AG04449 (cell line): Measurements from ENCODE around the gene PRKAG2.

Experiments
- CTCF ChIA-PET: fragments of 350-600 bp; formaldehyde crosslinking; extraction: SDS; loops from one replicate; lab custom pipeline; 2021; ENCODE audit warnings: antibody characterized with exemption; lab: Yijun Ruan, JAX
- POLR2A ChIA-PET: fragments of 400-600, 350-600 bp; formaldehyde crosslinking; extraction: SDS; loops from one replicate; lab custom pipeline; 2020; ENCODE audit warnings: antibody characterized with exemption, inconsistent platforms; lab: Yijun Ruan, JAX
- DNase-seq: peaks from one replicate; pipeline ENCODE4 v3.0.0-alpha.2; 2010; ENCODE audit warnings: low read depth, low spot score
- H3K4me3 ChIP-seq: 2 replicates; pipeline ENCODE4 v1.5.1; 2011; ENCODE audit warnings: low read depth, mild to moderate bottlenecking, control low read depth, low read length
- CTCF ChIP-seq: IDR thresholded peaks from one replicate; pipeline ENCODE4 v1.5.1; 2011; ENCODE audit warnings: mild to moderate bottlenecking, moderate library complexity, low read length, control low read depth, inconsistent platforms; ENCODE audit not compliant: insufficient read depth; ENCODE audit errors: missing control alignments

The PRKAG2 gene

GRCh38 chr7:151815419-151815818, 61.5 kb downstream of the PRKAG2 start:
- H3K4me3 ChIP-seq = no peak overlapping the region
- TF ChIP-seq CTCF = no peak
- ChIA-PET CTCF (no interaction called here), POLR2A (no interaction called here)
- DNase-seq = no peak

- TF ChIP-seq CTCF = no peak
- no peak overlapping the region for H3K4me3 ChIP-seq
- DNase-seq = no peak
- CTCF ChIA-PET = no interaction called here
- POLR2A ChIA-PET = no interaction called here
Measured at GRCh38 chr7:151814400-151815009, 62.4 kb downstream of the PRKAG2 start.

GRCh38 chr7:151813997-151814396, 62.9 kb downstream of the PRKAG2 start:
- ChIA-PET POLR2A (no interaction called here), CTCF (no interaction called here)
- no peak for TF ChIP-seq CTCF
- H3K4me3 ChIP-seq = no peak overlapping the region
- no peak for DNase-seq

GRCh38 chr7:151813445-151813844, 63.5 kb downstream of the PRKAG2 start:
- ChIA-PET POLR2A (no interaction called here), CTCF (no interaction called here)
- DNase-seq = no peak
- TF ChIP-seq CTCF = no peak
- H3K4me3 ChIP-seq = no peak overlapping the region

GRCh38 chr7:151812967-151813366, 63.9 kb downstream of the PRKAG2 start:
- no peak overlapping the region for H3K4me3 ChIP-seq
- DNase-seq = no peak
- ChIA-PET CTCF (no interaction called here), POLR2A (no interaction called here)
- no peak for TF ChIP-seq CTCF

GRCh38 chr7:151810441-151811232, 66.3 kb downstream of the PRKAG2 start:
- POLR2A ChIA-PET = no interaction called here
- no peak overlapping the region for H3K4me3 ChIP-seq
- TF ChIP-seq CTCF = no peak
- DNase-seq = no peak
- CTCF ChIA-PET = interaction anchor here (1.6 kb wide), 1 partner anchor 34 kb away, joined by 3 read pairs; no protein-coding TSS in a partner anchor
